NCI-H524 (cell line): ENCODE measurements around the gene WNK4.
A peak's percentile ranks its signal among the peaks of the same experiment; 100 is the strongest.

Experiments
- DNase-seq, 2 experiments: peaks; one replicate each; lab custom pipeline; 2025; lab: John Stamatoyannopoulos, UW

Gene WNK4

GRCh38 chr17:42797067-42798007, 16.9 kb downstream of the WNK4 start:
- DNase-seq: no peak

- no peak for DNase-seq
Observed at GRCh38 chr17:42798011-42798382, 17.6 kb downstream of the WNK4 start.

GRCh38 chr17:42798383-42799380, 18.3 kb downstream of the WNK4 start, which contains the start of the genes CNTD1 and COA3:
TSS of gene CNTD1 (plus strand) at chr17:42798861. CDS start at chr17:42799068, 207 bp downstream.
TSS of gene COA3 (minus strand) at chr17:42798704. CDS start at chr17:42798681, 23 bp downstream.
- DNase-seq: peak; percentile 78 to 87

- DNase-seq: no peak
Observed at GRCh38 chr17:42803074-42803883, 22.9 kb downstream of the WNK4 start.

GRCh38 chr17:42804918-42805367, 24.5 kb downstream of the WNK4 start:
- no peak for DNase-seq

- no peak for DNase-seq
Observed at GRCh38 chr17:42806249-42806648, 25.8 kb downstream of the WNK4 start.

- DNase-seq: no peak
Observed at GRCh38 chr17:42809250-42809649, 28.8 kb downstream of the WNK4 start.

- no peak for DNase-seq
Observed at GRCh38 chr17:42814633-42815399, 34.4 kb downstream of the WNK4 start.

GRCh38 chr17:42817866-42818265, 37.5 kb downstream of the WNK4 start:
- DNase-seq: no peak

- DNase-seq: no peak
Observed at GRCh38 chr17:42818379-42818778, 38.0 kb downstream of the WNK4 start.

- peak; percentile 65 to 73 for DNase-seq
Observed at GRCh38 chr17:42819939-42820535, 39.6 kb downstream of the WNK4 start.

- no peak for DNase-seq
Observed at GRCh38 chr17:42821176-42821575, 40.8 kb downstream of the WNK4 start.

GRCh38 chr17:42827472-42827871, 47.1 kb downstream of the WNK4 start:
- no peak for DNase-seq

GRCh38 chr17:42830971-42831370, 50.6 kb downstream of the WNK4 start:
- no peak for DNase-seq

GRCh38 chr17:42832213-42832933, 52.0 kb downstream of the WNK4 start:
- no peak for DNase-seq

- peak; percentile 78 to 85 for DNase-seq
Observed at GRCh38 chr17:42832934-42833766, 52.7 kb downstream of the WNK4 start, which contains the start of gene PSME3. TSS of gene PSME3 (plus strand) at chr17:42833397. CDS start at chr17:42833632, 235 bp downstream.

- DNase-seq: peak in 1 of 2 experiments; percentile 34
Observed at GRCh38 chr17:42833767-42834422, 53.5 kb downstream of the WNK4 start.

- no peak for DNase-seq
Observed at GRCh38 chr17:42835732-42836131, 55.3 kb downstream of the WNK4 start.
